ENCODE data around the gene SYT13.

SYT13 gene

GRCh38 chr11:45305874-45306623 lies 19.9 kb upstream of the SYT13 start:
- DNase-seq (ENCODE audit: low read depth), result no peak

- DNase-seq (ENCODE audit: low read depth), result no peak
These were observed 18.8 kb upstream of the SYT13 start for GRCh38 chr11:45304992-45305335.

- DNase-seq (ENCODE audit: low read depth), result no peak
These were observed 18.2 kb upstream of the SYT13 start for GRCh38 chr11:45304111-45304991.

GRCh38 chr11:45303316-45303715 lies 17.2 kb upstream of the SYT13 start:
- DNase-seq (ENCODE audit: low read depth), result no peak

GRCh38 chr11:45301537-45302246 lies 15.6 kb upstream of the SYT13 start:
- no peak for DNase-seq (ENCODE audit: low read depth)

- DNase-seq (ENCODE audit: low read depth), result no peak
These were observed 14.6 kb upstream of the SYT13 start for GRCh38 chr11:45300715-45301114.

- no peak for DNase-seq (ENCODE audit: low read depth)
These were observed 12.6 kb upstream of the SYT13 start for GRCh38 chr11:45298718-45299117.

GRCh38 chr11:45296075-45296474 lies 9.9 kb upstream of the SYT13 start:
- no peak for DNase-seq (ENCODE audit: low read depth)

- DNase-seq (ENCODE audit: low read depth), result no peak
These were observed 8.4 kb upstream of the SYT13 start for GRCh38 chr11:45294499-45294898.

- peak; percentile 81 for DNase-seq (ENCODE audit: low read depth)
These were observed 7.5 kb upstream of the SYT13 start for GRCh38 chr11:45293566-45294192.

- DNase-seq (ENCODE audit: low read depth), result no peak
These were observed 4.4 kb upstream of the SYT13 start for GRCh38 chr11:45290586-45290985.

GRCh38 chr11:45289369-45289768 lies 3.2 kb upstream of the SYT13 start:
- DNase-seq (ENCODE audit: low read depth), result peak; percentile 56

GRCh38 chr11:45288339-45288738 lies 2.2 kb upstream of the SYT13 start:
- DNase-seq (ENCODE audit: low read depth), result no peak

- DNase-seq (ENCODE audit: low read depth), result no peak
These were observed 1.3 kb upstream of the SYT13 start for GRCh38 chr11:45287316-45287903.

- DNase-seq (ENCODE audit: low read depth), result no peak
These were observed 802 bp downstream of the SYT13 start for GRCh38 chr11:45285250-45285828.

- no peak for DNase-seq (ENCODE audit: low read depth)
These were observed 4.1 kb downstream of the SYT13 start for GRCh38 chr11:45282081-45282480.

- peak; percentile 12 for DNase-seq (ENCODE audit: low read depth)
These were observed 5.7 kb downstream of the SYT13 start for GRCh38 chr11:45280449-45280848.

GRCh38 chr11:45279645-45280044 lies 6.5 kb downstream of the SYT13 start:
- DNase-seq (ENCODE audit: low read depth), result no peak

GRCh38 chr11:45278714-45279113 lies 7.4 kb downstream of the SYT13 start:
- no peak for DNase-seq (ENCODE audit: low read depth)

GRCh38 chr11:45275828-45276227 lies 10.3 kb downstream of the SYT13 start:
- no peak for DNase-seq (ENCODE audit: low read depth)

GRCh38 chr11:45274206-45274605 lies 11.9 kb downstream of the SYT13 start:
- DNase-seq (ENCODE audit: low read depth), result no peak

GRCh38 chr11:45273509-45273908 lies 12.6 kb downstream of the SYT13 start:
- no peak for DNase-seq (ENCODE audit: low read depth)
